SU-DHL-6 (cell line): Measurements from ENCODE around the gene RHOT2.

Experiments
- CTCF ChIP-seq: fragments of 200-600 bp; sonication (generic); IDR thresholded peaks from one replicate; pipeline ENCODE4 v1.5.1; 2017; ENCODE audit warnings: antibody characterized with exemption, mild to moderate bottlenecking, low read length, moderate library complexity; ENCODE audit not compliant: insufficient read depth, poor library complexity, severe bottlenecking
- EZH2phosphoT487 ChIP-seq: fragments of 200-600 bp; sonication (generic), shearing (Covaris generic); conservative IDR thresholded peaks from 2 replicates; pipeline ENCODE4 v1.6.1; 2018; ENCODE audit warnings: mild to moderate bottlenecking, antibody characterized with exemption, low read length, moderate library complexity, mixed read lengths

- TF ChIP-seq CTCF (no peak), EZH2phosphoT487 (no peak)
Measured at GRCh38 chr16:671353-672131, 3.6 kb downstream of the RHOT2 start.
